Esophagus muscularis mucosa (tissue), 4 donors: ENCODE results near the gene SLC9A8. TPM values are rescaled to one million over a fixed set of nuclear protein-coding genes. Genes with fewer than 3 reads are reported as not detected.

Experiments used
- DNase-seq: peaks from one replicate; pipeline ENCODE4 v3.0.0-alpha.2; 2017; ENCODE audit errors: extremely low spot score
- H3K27ac ChIP-seq, 4 donors: fragments of 200-600 bp; sonication (generic); replicated peaks in 1 of 4; 1 replicate in 3 of 4; 2 replicates in 1 of 4; pipeline ENCODE4 v1.5.1; 2016 to 2019; ENCODE audit warnings: mild to moderate bottlenecking in 1 of 4
- H3K27me3 ChIP-seq, 4 donors: fragments of 200-600 bp; sonication (generic); one replicate each; pipeline versions ENCODE4 v1.5.1 to v1.6.0; 2016 to 2019
- H3K36me3 ChIP-seq, 4 donors: fragments of 200-600 bp; sonication (generic); one replicate each; pipeline ENCODE4 v1.5.1; 2016 to 2019
- H3K4me1 ChIP-seq, 4 donors: fragments of 200-600 bp; sonication (generic); one replicate each; pipeline ENCODE4 v1.5.1; 2016 to 2019
- H3K4me3 ChIP-seq, 4 donors: fragments of 200-600 bp; sonication (generic); 1 replicate in 2 of 4; 2 replicates in 2 of 4; pipeline ENCODE4 v1.5.1; 2016 to 2019; ENCODE audit warnings: mild to moderate bottlenecking in 4 of 4, moderate library complexity in 1 of 4
- H3K9me3 ChIP-seq, 4 donors: fragments of 200-600 bp; sonication (generic); 1 replicate in 3 of 4; 2 replicates in 1 of 4; pipeline ENCODE4 v1.5.1; 2016 to 2019
- CTCF ChIP-seq, 3 experiments: fragments of 200-600 bp in 2 of 3; fragments of 450-650 bp in 1 of 3; sonication (generic) in 2 of 3; IDR thresholded peaks; one replicate each; pipeline ENCODE4 v1.5.1; 2017 to 2019; ENCODE audit warnings: antibody characterized with exemption in 3 of 3, mild to moderate bottlenecking in 2 of 3, moderate library complexity in 1 of 3
- EP300 ChIP-seq: sonication (generic); formaldehyde crosslinking; IDR thresholded peaks from one replicate; pipeline ENCODE4 v1.6.1; 2017; ENCODE audit warnings: antibody characterized with exemption
- POLR2A ChIP-seq: fragments of 450-650 bp; IDR thresholded peaks from one replicate; pipeline ENCODE4 v1.6.1; 2017; ENCODE audit warnings: antibody characterized with exemption, moderate library complexity, mild to moderate bottlenecking, low read depth
- POLR2AphosphoS5 ChIP-seq, 2 donors: sonication (generic); formaldehyde crosslinking; IDR thresholded peaks; one replicate each; pipeline ENCODE4 v1.6.1; 2017; ENCODE audit warnings: antibody characterized with exemption in 2 of 2
- WGBS: methylation state at CpG from one replicate; pipeline ENCODE4 v1.1.5; 2018; 5-methylcytosine and 5-hydroxymethylcytosine counted together
- intact Hi-C: fragments of 100-400 bp; cut with DNase I; formaldehyde crosslinking; loops from one replicate; pipeline ENCODE4 v1.15.1; 2023
- total RNA-seq, 4 donors: library from RNA; depleted of rRNA; stranded (reverse); fragments of >200 nt; gene quantifications; one replicate each; pipeline versions ENCODE4 v1.1.0 to v1.2.1, GENCODE V29; 2016

The SLC9A8 gene
- total RNA-seq, 4 donors from 2014 or later, result 7.5 to 9.0 (median 7.5) TPM

GRCh38 chr20:49851991-49852390, 39.4 kb downstream of the SLC9A8 start:
- no peak for DNase-seq
- intact Hi-C loops, result no loop called here
- peaks cover 17 to 82% (median 63%) of the 10 kb centered on the region in 4 donors for H3K36me3 ChIP-seq
- no peaks in the 10 kb centered on the region for H3K27me3 ChIP-seq
- peaks cover 8 to 18% (median 15%) of the 10 kb centered on the region in 4 donors for H3K4me1 ChIP-seq
- no peak overlapping the region for H3K4me3 ChIP-seq
- no peaks in the 10 kb centered on the region for H3K9me3 ChIP-seq
- WGBS, result 57% methylated on average over 7 of the region's 7 CpGs
- no peak for TF ChIP-seq POLR2A
- no peak for TF ChIP-seq CTCF (IDR thresholded peaks at IDR 0.05)
- no peak for TF ChIP-seq POLR2AphosphoS5 (IDR thresholded peaks at IDR 0.05)
- H3K27ac ChIP-seq, result no peak overlapping the region

- Histone ChIP-seq H3K9me3 (no peaks in the 10 kb centered on the region), H3K36me3 (peaks cover 17 to 88% (median 68%) of the 10 kb centered on the region in 4 donors), H3K27me3 (no peaks in the 10 kb centered on the region), H3K4me1 (peaks cover 8 to 18% (median 15%) of the 10 kb centered on the region in 4 donors), H3K27ac (no peak overlapping the region), H3K4me3 (no peak overlapping the region)
- no peak for DNase-seq
- TF ChIP-seq CTCF (IDR thresholded peaks at IDR 0.05) (no peak), EP300 (no peak), POLR2AphosphoS5 (IDR thresholded peaks at IDR 0.05) (no peak), POLR2A (no peak)
- intact Hi-C loops, result no loop called here
- 85% methylated on average over 8 of the region's 8 CpGs for WGBS
Observed at GRCh38 chr20:49852522-49853080, 40.0 kb downstream of the SLC9A8 start.

GRCh38 chr20:49853640-49854039, 41.0 kb downstream of the SLC9A8 start:
- intact Hi-C loops, result no loop called here
- WGBS, result 80% methylated on average over 5 of the region's 5 CpGs

GRCh38 chr20:49854190-49854875, 41.7 kb downstream of the SLC9A8 start:
- Histone ChIP-seq H3K36me3 (peaks cover 21 to 87% (median 60%) of the 10 kb centered on the region in 4 donors), H3K4me1 (peaks cover 8 to 18% (median 15%) of the 10 kb centered on the region in 4 donors), H3K27ac (no peak overlapping the region), H3K9me3 (no peaks in the 10 kb centered on the region), H3K4me3 (no peak overlapping the region), H3K27me3 (no peaks in the 10 kb centered on the region)
- TF ChIP-seq POLR2A (no peak), POLR2AphosphoS5 (IDR thresholded peaks at IDR 0.05) (no peak), CTCF (IDR thresholded peaks at IDR 0.05) (no peak), EP300 (no peak)
- DNase-seq, result no peak
- 95% methylated on average over 10 of the region's 10 CpGs for WGBS
- intact Hi-C loops, result no loop called here

More at GRCh38 chr20:49853640-49854039, 41.0 kb downstream of the SLC9A8 start:
- peaks cover 17 to 87% (median 60%) of the 10 kb centered on the region in 4 donors for H3K36me3 ChIP-seq
- no peak overlapping the region for H3K27ac ChIP-seq
- H3K4me3 ChIP-seq, result no peak overlapping the region
- no peaks in the 10 kb centered on the region for H3K27me3 ChIP-seq
- TF ChIP-seq CTCF (IDR thresholded peaks at IDR 0.05), result no peak
- TF ChIP-seq POLR2AphosphoS5 (IDR thresholded peaks at IDR 0.05), result no peak
- DNase-seq, result no peak
- peaks cover 8 to 18% (median 15%) of the 10 kb centered on the region in 4 donors for H3K4me1 ChIP-seq
- H3K9me3 ChIP-seq, result no peaks in the 10 kb centered on the region
